Measurements from ENCODE around the gene MARCHF9. TPM values are rescaled to one million over a fixed set of nuclear protein-coding genes. Genes with fewer than 3 reads are reported as not detected.
A peak's percentile ranks its signal among the peaks of the same experiment; 100 is the strongest.
"Not testable (repeated sequence)": the region's sequence is repeated elsewhere in the genome, so short reads cannot be mapped to it uniquely, and the experiment has no call there.

The MARCHF9 gene
- 19.2 and 21.1 TPM in 2 replicates for total RNA-seq
- long read RNA-seq, partial matches to known transcripts = 0 of 1 reads
- long read RNA-seq, other reads (novel, unspliced or antisense) = 1 of 1 reads

GRCh38 chr12:57754411-57755193, at the start of gene MARCHF9:
TSS of gene MARCHF9 (plus strand) at chr12:57755103. CDS start at chr12:57755529, 426 bp downstream.
- Mint-ChIP-seq H3K27ac (ENCODE audit: unreplicated experiment) (peak within 1 kb of the TSS; percentile 68), H3K27me3 (ENCODE audit: unreplicated experiment) (no peaks in the 10 kb centered on the region), H3K36me3 (ENCODE audit: unreplicated experiment) (peaks cover 21% of the 10 kb centered on the region), H3K4me1 (ENCODE audit: unreplicated experiment) (peaks cover 41% of the 10 kb centered on the region), H3K4me3 (ENCODE audit: unreplicated experiment) (peak within 1 kb of the TSS; percentile 88), H3K9me3 (ENCODE audit: unreplicated experiment) (no peaks in the 10 kb centered on the region)
- TF ChIP-seq CTCF (IDR thresholded peaks at IDR 0.05) = no peak
- DNase-seq (ENCODE audit: extremely low spot score, unreplicated experiment) = no peak

- Mint-ChIP-seq H3K36me3 (ENCODE audit: unreplicated experiment) (peaks cover 46% of the 10 kb centered on the region), H3K27me3 (ENCODE audit: unreplicated experiment) (no peaks in the 10 kb centered on the region), H3K4me1 (ENCODE audit: unreplicated experiment) (no peaks in the 10 kb centered on the region), H3K9me3 (ENCODE audit: unreplicated experiment) (peaks cover 21% of the 10 kb centered on the region), H3K27ac (ENCODE audit: unreplicated experiment) (no peak overlapping the region), H3K4me3 (ENCODE audit: unreplicated experiment) (no peak overlapping the region)
- TF ChIP-seq CTCF (IDR thresholded peaks at IDR 0.05) = no peak
- no peak for DNase-seq (ENCODE audit: extremely low spot score, unreplicated experiment)
These were observed 47.7 kb upstream of the MARCHF9 start for GRCh38 chr12:57707250-57707649.

GRCh38 chr12:57708296-57708695, 46.6 kb upstream of the MARCHF9 start:
- DNase-seq (ENCODE audit: extremely low spot score, unreplicated experiment) = no peak
- no peak for TF ChIP-seq CTCF (IDR thresholded peaks at IDR 0.05)
- Mint-ChIP-seq H3K27me3 (ENCODE audit: unreplicated experiment) (no peaks in the 10 kb centered on the region), H3K4me3 (ENCODE audit: unreplicated experiment) (no peak overlapping the region), H3K27ac (ENCODE audit: unreplicated experiment) (no peak overlapping the region), H3K9me3 (ENCODE audit: unreplicated experiment) (peaks cover 14% of the 10 kb centered on the region), H3K36me3 (ENCODE audit: unreplicated experiment) (peaks cover 41% of the 10 kb centered on the region), H3K4me1 (ENCODE audit: unreplicated experiment) (no peaks in the 10 kb centered on the region)

DNA sequence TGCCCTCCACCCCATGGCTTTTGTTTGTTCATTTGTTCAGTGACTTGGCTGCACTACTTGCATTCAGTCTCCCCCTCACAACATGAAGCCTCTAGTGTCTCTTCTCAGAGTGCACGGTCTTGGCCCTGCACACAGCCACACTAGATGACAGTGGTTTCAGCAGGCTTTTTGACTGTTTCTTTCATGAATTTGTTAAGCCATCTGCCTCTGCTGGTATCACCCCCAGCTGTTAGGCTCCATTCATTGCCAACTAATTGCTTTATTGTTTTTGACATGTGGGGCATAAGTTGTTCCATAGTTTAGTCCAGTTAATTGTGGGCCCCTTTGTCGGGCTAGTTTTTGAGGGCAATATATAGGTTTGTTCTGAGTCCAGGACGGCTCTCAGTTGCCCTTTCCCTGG, 42.2 kb upstream of the MARCHF9 start:
- Mint-ChIP-seq H3K4me3 (ENCODE audit: unreplicated experiment) (no peak overlapping the region), H3K27me3 (ENCODE audit: unreplicated experiment) (no peaks in the 10 kb centered on the region), H3K9me3 (ENCODE audit: unreplicated experiment) (peaks cover 6% of the 10 kb centered on the region), H3K36me3 (ENCODE audit: unreplicated experiment) (peaks cover 23% of the 10 kb centered on the region), H3K27ac (ENCODE audit: unreplicated experiment) (no peak overlapping the region), H3K4me1 (ENCODE audit: unreplicated experiment) (no peaks in the 10 kb centered on the region)
- DNase-seq (ENCODE audit: extremely low spot score, unreplicated experiment) = peak; percentile 19
- no peak for TF ChIP-seq CTCF (IDR thresholded peaks at IDR 0.05)

GRCh38 chr12:57713209-57713608, 41.7 kb upstream of the MARCHF9 start:
- Mint-ChIP-seq H3K4me1 (ENCODE audit: unreplicated experiment) (no peaks in the 10 kb centered on the region), H3K27ac (ENCODE audit: unreplicated experiment) (no peak overlapping the region), H3K9me3 (ENCODE audit: unreplicated experiment) (peaks cover 6% of the 10 kb centered on the region), H3K27me3 (ENCODE audit: unreplicated experiment) (no peaks in the 10 kb centered on the region), H3K36me3 (ENCODE audit: unreplicated experiment) (peaks cover 26% of the 10 kb centered on the region), H3K4me3 (ENCODE audit: unreplicated experiment) (no peak overlapping the region)
- TF ChIP-seq CTCF (IDR thresholded peaks at IDR 0.05) = no peak
- DNase-seq (ENCODE audit: extremely low spot score, unreplicated experiment) = peak; percentile 65

GRCh38 chr12:57715036-57715748, 39.7 kb upstream of the MARCHF9 start:
- not testable (repeated sequence) for H3K27ac Mint-ChIP-seq (ENCODE audit: unreplicated experiment); H3K27me3 Mint-ChIP-seq (ENCODE audit: unreplicated experiment); H3K9me3 Mint-ChIP-seq (ENCODE audit: unreplicated experiment); H3K4me1 Mint-ChIP-seq (ENCODE audit: unreplicated experiment); H3K4me3 Mint-ChIP-seq (ENCODE audit: unreplicated experiment)
- peak; percentile 53 for DNase-seq (ENCODE audit: extremely low spot score, unreplicated experiment)
- H3K36me3 Mint-ChIP-seq (ENCODE audit: unreplicated experiment) = peaks cover 36% of the 10 kb centered on the region
